Activated naive CD8-positive, alpha-beta T cell (primary cell): ENCODE data around the gene ZNF879.

ENCODE experiments used
- H3K27ac Mint-ChIP-seq: one replicate; pipeline ENCODE4 v1.8.0; 2021; ENCODE audit warnings: mixed read lengths
- H3K27me3 Mint-ChIP-seq: one replicate; pipeline ENCODE4 v1.8.0; 2021; ENCODE audit warnings: mixed read lengths
- H3K36me3 Mint-ChIP-seq: one replicate; pipeline ENCODE4 v1.8.0; 2021; ENCODE audit warnings: mixed read lengths
- H3K4me1 Mint-ChIP-seq: one replicate; pipeline ENCODE4 v1.8.0; 2021; ENCODE audit warnings: low read depth, mixed read lengths
- H3K4me3 Mint-ChIP-seq: one replicate; pipeline ENCODE4 v1.8.0; 2021; ENCODE audit warnings: mild to moderate bottlenecking, mixed read lengths
- H3K9me3 Mint-ChIP-seq: one replicate; pipeline ENCODE4 v1.8.0; 2021; ENCODE audit warnings: low read depth, mixed read lengths

Gene ZNF879

GRCh38 chr5:178994580-178995340 is 28.8 kb upstream of the ZNF879 start, which contains the start of gene GRM6:
Gene GRM6 (minus strand): TSS chr5:178995320. CDS start chr5:178994944, 376 bp downstream.
- H3K27ac Mint-ChIP-seq: no peak within 1 kb of the TSS
- peaks cover 15% of the 10 kb centered on the region for H3K27me3 Mint-ChIP-seq
- H3K4me3 Mint-ChIP-seq: no peak within 1 kb of the TSS
- no peaks in the 10 kb centered on the region for H3K36me3 Mint-ChIP-seq
- no peaks in the 10 kb centered on the region for H3K9me3 Mint-ChIP-seq
- peaks cover 4% of the 10 kb centered on the region for H3K4me1 Mint-ChIP-seq

- Mint-ChIP-seq H3K4me3 (no peak overlapping the region), H3K27me3 (peaks cover 17% of the 10 kb centered on the region), H3K9me3 (no peaks in the 10 kb centered on the region), H3K27ac (no peak overlapping the region), H3K36me3 (no peaks in the 10 kb centered on the region), H3K4me1 (peaks cover 4% of the 10 kb centered on the region)
Measured at GRCh38 chr5:178995341-178995690, 28.3 kb upstream of the ZNF879 start.

- Mint-ChIP-seq H3K4me3 (no peak overlapping the region), H3K36me3 (no peaks in the 10 kb centered on the region), H3K27me3 (peaks cover 22% of the 10 kb centered on the region), H3K27ac (no peak overlapping the region), H3K4me1 (peaks cover 4% of the 10 kb centered on the region), H3K9me3 (no peaks in the 10 kb centered on the region)
Measured at GRCh38 chr5:178996156-178996555, 27.4 kb upstream of the ZNF879 start.

GRCh38 chr5:178997191-178997590 is 26.4 kb upstream of the ZNF879 start:
- Mint-ChIP-seq H3K36me3 (no peaks in the 10 kb centered on the region), H3K27me3 (peaks cover 22% of the 10 kb centered on the region), H3K27ac (no peak overlapping the region), H3K9me3 (no peaks in the 10 kb centered on the region), H3K4me3 (no peak overlapping the region), H3K4me1 (peaks cover 4% of the 10 kb centered on the region)

- Mint-ChIP-seq H3K4me3 (no peak overlapping the region), H3K36me3 (no peaks in the 10 kb centered on the region), H3K27me3 (peaks cover 22% of the 10 kb centered on the region), H3K9me3 (no peaks in the 10 kb centered on the region), H3K27ac (no peak overlapping the region), H3K4me1 (peaks cover 4% of the 10 kb centered on the region)
Measured at GRCh38 chr5:178998441-178998840, 25.2 kb upstream of the ZNF879 start.

GRCh38 chr5:179006564-179006963 is 17.0 kb upstream of the ZNF879 start:
- Mint-ChIP-seq H3K27me3 (peaks cover 19% of the 10 kb centered on the region), H3K27ac (no peak overlapping the region), H3K4me3 (no peak overlapping the region), H3K36me3 (peaks cover 8% of the 10 kb centered on the region), H3K4me1 (no peaks in the 10 kb centered on the region), H3K9me3 (peaks cover 28% of the 10 kb centered on the region)

- Mint-ChIP-seq H3K27me3 (peaks cover 13% of the 10 kb centered on the region), H3K4me1 (no peaks in the 10 kb centered on the region), H3K36me3 (peaks cover 11% of the 10 kb centered on the region)
Measured at GRCh38 chr5:179008667-179009066, 14.9 kb upstream of the ZNF879 start.

GRCh38 chr5:179033004-179033580 is 9.5 kb downstream of the ZNF879 start:
- no peaks in the 10 kb centered on the region for H3K27me3 Mint-ChIP-seq
- H3K27ac Mint-ChIP-seq: no peak overlapping the region
- peaks cover 58% of the 10 kb centered on the region for H3K9me3 Mint-ChIP-seq
- peaks cover 3% of the 10 kb centered on the region for H3K4me1 Mint-ChIP-seq
- H3K4me3 Mint-ChIP-seq: no peak overlapping the region
- peaks cover 71% of the 10 kb centered on the region for H3K36me3 Mint-ChIP-seq

More at GRCh38 chr5:179008667-179009066, 14.9 kb upstream of the ZNF879 start:
- no peak overlapping the region for H3K27ac Mint-ChIP-seq
- H3K4me3 Mint-ChIP-seq: no peak overlapping the region
- H3K9me3 Mint-ChIP-seq: peaks cover 37% of the 10 kb centered on the region

GRCh38 chr5:179044765-179045164 is 21.2 kb downstream of the ZNF879 start:
- H3K27me3 Mint-ChIP-seq: peaks cover 4% of the 10 kb centered on the region
- H3K27ac Mint-ChIP-seq: no peak overlapping the region
- peaks cover 17% of the 10 kb centered on the region for H3K36me3 Mint-ChIP-seq
- H3K4me3 Mint-ChIP-seq: no peak overlapping the region
- no peaks in the 10 kb centered on the region for H3K4me1 Mint-ChIP-seq
- peaks cover 21% of the 10 kb centered on the region for H3K9me3 Mint-ChIP-seq

GRCh38 chr5:179051784-179052183 is 28.2 kb downstream of the ZNF879 start:
- Mint-ChIP-seq H3K4me3 (no peak overlapping the region), H3K27ac (no peak overlapping the region), H3K9me3 (peaks cover 4% of the 10 kb centered on the region), H3K4me1 (no peaks in the 10 kb centered on the region), H3K27me3 (peaks cover under 1% of the 10 kb centered on the region), H3K36me3 (peaks cover 12% of the 10 kb centered on the region)

- no peak overlapping the region for H3K4me3 Mint-ChIP-seq
- peaks cover 2% of the 10 kb centered on the region for H3K27me3 Mint-ChIP-seq
- H3K4me1 Mint-ChIP-seq: no peaks in the 10 kb centered on the region
- peaks cover 3% of the 10 kb centered on the region for H3K36me3 Mint-ChIP-seq
- H3K27ac Mint-ChIP-seq: no peak overlapping the region
- H3K9me3 Mint-ChIP-seq: no peaks in the 10 kb centered on the region
Measured at GRCh38 chr5:179054036-179054785, 30.6 kb downstream of the ZNF879 start.

- peaks cover 3% of the 10 kb centered on the region for H3K36me3 Mint-ChIP-seq
- no peak overlapping the region for H3K4me3 Mint-ChIP-seq
- peaks cover 3% of the 10 kb centered on the region for H3K9me3 Mint-ChIP-seq
- peaks cover 2% of the 10 kb centered on the region for H3K27me3 Mint-ChIP-seq
- peaks cover 5% of the 10 kb centered on the region for H3K4me1 Mint-ChIP-seq
- no peak overlapping the region for H3K27ac Mint-ChIP-seq
Measured at GRCh38 chr5:179054876-179055275, 31.3 kb downstream of the ZNF879 start.

GRCh38 chr5:179055436-179055835 is 31.8 kb downstream of the ZNF879 start:
- H3K27ac Mint-ChIP-seq: no peak overlapping the region
- peaks cover 8% of the 10 kb centered on the region for H3K4me1 Mint-ChIP-seq

GRCh38 chr5:179055841-179056240 is 32.2 kb downstream of the ZNF879 start:
- Mint-ChIP-seq H3K4me1 (peaks cover 8% of the 10 kb centered on the region), H3K4me3 (no peak overlapping the region), H3K27me3 (peaks cover 2% of the 10 kb centered on the region), H3K9me3 (peaks cover 3% of the 10 kb centered on the region), H3K36me3 (peaks cover 3% of the 10 kb centered on the region), H3K27ac (no peak overlapping the region)

More at GRCh38 chr5:179055436-179055835, 31.8 kb downstream of the ZNF879 start:
- H3K9me3 Mint-ChIP-seq: peaks cover 3% of the 10 kb centered on the region
- peaks cover 3% of the 10 kb centered on the region for H3K36me3 Mint-ChIP-seq
- H3K27me3 Mint-ChIP-seq: peaks cover 2% of the 10 kb centered on the region
- no peak overlapping the region for H3K4me3 Mint-ChIP-seq
